ENCODE measurements around the gene ASCL1.
A peak's percentile ranks its signal among the peaks of the same experiment; 100 is the strongest.

Gene ASCL1

GRCh38 chr12:102939670-102940222 is 17.7 kb upstream of the ASCL1 start:
- H3K4me3 Mint-ChIP-seq, result no peak overlapping the region
- H3K9me3 Mint-ChIP-seq, result no peaks in the 10 kb centered on the region
- no peak for DNase-seq (ENCODE audit: low spot score in 2 of 2)
- no peak for ATAC-seq
- no peaks in the 10 kb centered on the region for H3K36me3 Mint-ChIP-seq
- no peaks in the 10 kb centered on the region for H3K4me1 Mint-ChIP-seq
- H3K27ac Mint-ChIP-seq, result no peak overlapping the region

GRCh38 chr12:102946042-102946441 is 11.4 kb upstream of the ASCL1 start:
- H3K4me3 Mint-ChIP-seq, result no peak overlapping the region
- no peaks in the 10 kb centered on the region for H3K36me3 Mint-ChIP-seq
- H3K4me1 Mint-ChIP-seq, result no peaks in the 10 kb centered on the region
- DNase-seq (ENCODE audit: low spot score in 2 of 2) (no peak), ATAC-seq (no peak)
- no peak overlapping the region for H3K27ac Mint-ChIP-seq
- no peaks in the 10 kb centered on the region for H3K9me3 Mint-ChIP-seq

- no peak for ATAC-seq
Observed at GRCh38 chr12:102948941-102949352, 8.5 kb upstream of the ASCL1 start.

GRCh38 chr12:102950107-102950949 is 7.1 kb upstream of the ASCL1 start:
- Mint-ChIP-seq H3K4me1 (no peaks in the 10 kb centered on the region), H3K9me3 (no peaks in the 10 kb centered on the region), H3K36me3 (no peaks in the 10 kb centered on the region), H3K27ac (no peak overlapping the region), H3K4me3 (no peak overlapping the region)
- DNase-seq (ENCODE audit: low spot score in 2 of 2) (no peak), ATAC-seq (no peak)

More at GRCh38 chr12:102948941-102949352, 8.5 kb upstream of the ASCL1 start:
- Mint-ChIP-seq H3K36me3 (no peaks in the 10 kb centered on the region), H3K27ac (no peak overlapping the region), H3K4me1 (no peaks in the 10 kb centered on the region), H3K9me3 (no peaks in the 10 kb centered on the region), H3K4me3 (no peak overlapping the region)
- peak; percentile 24 to 74 for DNase-seq (ENCODE audit: low spot score in 2 of 2)

GRCh38 chr12:102950950-102951619 is 6.4 kb upstream of the ASCL1 start:
- no peak overlapping the region for H3K4me3 Mint-ChIP-seq

GRCh38 chr12:102951841-102952240 is 5.6 kb upstream of the ASCL1 start:
- Mint-ChIP-seq H3K4me1 (peaks cover 3% of the 10 kb centered on the region), H3K4me3 (no peak overlapping the region), H3K36me3 (no peaks in the 10 kb centered on the region), H3K27ac (no peak overlapping the region), H3K9me3 (no peaks in the 10 kb centered on the region)
- ATAC-seq (no peak), DNase-seq (ENCODE audit: low spot score in 2 of 2) (no peak)

More at GRCh38 chr12:102950950-102951619, 6.4 kb upstream of the ASCL1 start:
- ATAC-seq (no peak), DNase-seq (ENCODE audit: low spot score in 2 of 2) (no peak)
- Mint-ChIP-seq H3K36me3 (no peaks in the 10 kb centered on the region), H3K4me1 (no peaks in the 10 kb centered on the region), H3K27ac (no peak overlapping the region), H3K9me3 (no peaks in the 10 kb centered on the region)

- Mint-ChIP-seq H3K4me1 (peaks cover 16% of the 10 kb centered on the region), H3K36me3 (no peaks in the 10 kb centered on the region), H3K9me3 (no peaks in the 10 kb centered on the region), H3K4me3 (no peak overlapping the region), H3K27ac (no peak overlapping the region)
- DNase-seq (ENCODE audit: low spot score in 2 of 2) (no peak), ATAC-seq (no peak)
Observed at GRCh38 chr12:102953221-102953620, 4.3 kb upstream of the ASCL1 start.

- H3K36me3 Mint-ChIP-seq, result no peaks in the 10 kb centered on the region
- DNase-seq (ENCODE audit: low spot score in 2 of 2), result no peak
- peaks cover 16% of the 10 kb centered on the region for H3K4me1 Mint-ChIP-seq
Observed at GRCh38 chr12:102954134-102954533, 3.3 kb upstream of the ASCL1 start.

GRCh38 chr12:102955926-102956737 is 1.3 kb upstream of the ASCL1 start:
- no peak overlapping the region for H3K4me3 Mint-ChIP-seq
- no peaks in the 10 kb centered on the region for H3K36me3 Mint-ChIP-seq
- peaks cover 16% of the 10 kb centered on the region for H3K4me1 Mint-ChIP-seq
- ATAC-seq (no peak), DNase-seq (ENCODE audit: low spot score in 2 of 2) (no peak)
- no peaks in the 10 kb centered on the region for H3K9me3 Mint-ChIP-seq
- H3K27ac Mint-ChIP-seq, result no peak overlapping the region

More at GRCh38 chr12:102954134-102954533, 3.3 kb upstream of the ASCL1 start:
- ATAC-seq, result peak; percentile 75
- H3K27ac Mint-ChIP-seq, result no peak overlapping the region
- H3K9me3 Mint-ChIP-seq, result no peaks in the 10 kb centered on the region
- no peak overlapping the region for H3K4me3 Mint-ChIP-seq

GRCh38 chr12:102956738-102957327 is 641 bp upstream of the ASCL1 start:
- Mint-ChIP-seq H3K4me1 (peaks cover 16% of the 10 kb centered on the region), H3K36me3 (no peaks in the 10 kb centered on the region), H3K27ac (no peak overlapping the region), H3K4me3 (peak overlapping the region; percentile 50), H3K9me3 (no peaks in the 10 kb centered on the region)
- no peak for ATAC-seq
- DNase-seq (ENCODE audit: low spot score in 2 of 2), result no peak

- DNase-seq (ENCODE audit: low spot score in 2 of 2), result peak in 1 of 2 donors; percentile 61
- Mint-ChIP-seq H3K4me1 (peaks cover 23% of the 10 kb centered on the region), H3K9me3 (no peaks in the 10 kb centered on the region), H3K4me3 (peak overlapping the region; percentile 50), H3K36me3 (no peaks in the 10 kb centered on the region), H3K27ac (no peak overlapping the region)
- ATAC-seq, result peak; percentile 51
Observed at GRCh38 chr12:102958073-102958829, 777 bp downstream of the ASCL1 start.

- H3K4me1 Mint-ChIP-seq, result peaks cover 23% of the 10 kb centered on the region
- peak overlapping the region; percentile 50 for H3K4me3 Mint-ChIP-seq
Observed at GRCh38 chr12:102958830-102959176, 1.3 kb downstream of the ASCL1 start.

GRCh38 chr12:102959391-102959790 is 1.9 kb downstream of the ASCL1 start:
- Mint-ChIP-seq H3K4me1 (peaks cover 23% of the 10 kb centered on the region), H3K36me3 (no peaks in the 10 kb centered on the region), H3K27ac (no peak overlapping the region), H3K4me3 (no peak overlapping the region), H3K9me3 (no peaks in the 10 kb centered on the region)
- no peak for DNase-seq (ENCODE audit: low spot score in 2 of 2)
- no peak for ATAC-seq

More at GRCh38 chr12:102958830-102959176, 1.3 kb downstream of the ASCL1 start:
- Mint-ChIP-seq H3K36me3 (no peaks in the 10 kb centered on the region), H3K9me3 (no peaks in the 10 kb centered on the region), H3K27ac (no peak overlapping the region)
- ATAC-seq (no peak), DNase-seq (ENCODE audit: low spot score in 2 of 2) (no peak)

GRCh38 chr12:102960766-102961465 is 3.4 kb downstream of the ASCL1 start:
- H3K27ac Mint-ChIP-seq, result no peak overlapping the region
- H3K9me3 Mint-ChIP-seq, result no peaks in the 10 kb centered on the region
- H3K36me3 Mint-ChIP-seq, result no peaks in the 10 kb centered on the region
- no peak overlapping the region for H3K4me3 Mint-ChIP-seq
- no peak for DNase-seq (ENCODE audit: low spot score in 2 of 2)
- ATAC-seq, result no peak
- H3K4me1 Mint-ChIP-seq, result peaks cover 36% of the 10 kb centered on the region

Measured in stimulated activated effector memory CD8-positive, alpha-beta T cell treated with anti-CD3 and anti-CD28 coated beads, Interleukin-12 subunit alpha, Interleukin-12 subunit beta, amount 100 ng/mL, for 72 hours (primary cell).